ENCODE measurements around the gene AGAP1. TPM values are rescaled to one million over a fixed set of nuclear protein-coding genes. Genes with fewer than 3 reads are reported as not detected.

AGAP1 gene
- total RNA-seq, 1 donor from 2014 or later = 39.4 TPM

- Mint-ChIP-seq H3K27ac (ENCODE audit: unreplicated experiment) (no peak overlapping the region), H3K36me3 (ENCODE audit: low read depth, unreplicated experiment) (peaks cover 16% of the 10 kb centered on the region)
Measured at GRCh38 chr2:235908826-235909225, 415.0 kb downstream of the AGAP1 start.

DNA sequence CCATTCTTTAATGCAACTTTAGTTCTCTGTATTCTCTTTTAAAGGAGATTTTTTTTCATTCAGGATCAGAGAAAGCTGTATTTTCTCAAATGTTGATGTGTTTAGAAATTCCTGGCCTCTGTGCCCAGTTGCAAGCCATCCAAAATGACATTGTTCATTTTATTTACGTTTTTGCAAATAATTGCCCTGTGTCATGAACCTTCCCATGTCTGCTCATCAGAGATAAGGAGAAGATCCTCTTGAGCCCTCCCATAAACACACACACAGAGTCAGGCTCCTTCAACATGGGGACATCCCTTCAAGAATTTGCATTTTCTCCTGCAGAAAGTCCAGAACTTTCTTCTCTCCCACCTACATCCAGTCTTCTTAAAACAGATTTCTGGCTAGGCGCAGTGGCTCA lies 415.5 kb downstream of the AGAP1 start:
- no peak for DNase-seq (ENCODE audit: low read depth)
- no peak overlapping the region for H3K4me2 ChIP-seq (ENCODE audit: low read length)
- no peak overlapping the region for H3K4me3 Mint-ChIP-seq (ENCODE audit: unreplicated experiment)
- H4K20me1 ChIP-seq (ENCODE audit: insufficient read depth, low read length) = no peaks in the 10 kb centered on the region
- no peak overlapping the region for H3K27ac Mint-ChIP-seq (ENCODE audit: unreplicated experiment)
- H3K4me3 ChIP-seq (ENCODE audit: insufficient read depth, low read depth, low read length) = no peak overlapping the region
- no peak for FAIRE-seq
- no peak overlapping the region for H3K27ac ChIP-seq (ENCODE audit: low read depth, low read length)
- peaks cover 15% of the 10 kb centered on the region for H3K36me3 Mint-ChIP-seq (ENCODE audit: low read depth, unreplicated experiment)
- H2AFZ ChIP-seq (ENCODE audit: low read depth, low read length) = no peak overlapping the region
- no peak overlapping the region for H3K9ac ChIP-seq (ENCODE audit: low read length)
- H3K4me1 ChIP-seq (ENCODE audit: insufficient read depth, low read length) = no peaks in the 10 kb centered on the region
- H3K4me1 Mint-ChIP-seq (ENCODE audit: low read depth, unreplicated experiment) = no peaks in the 10 kb centered on the region
- no peaks in the 10 kb centered on the region for H3K9me3 Mint-ChIP-seq (ENCODE audit: unreplicated experiment)
- H3K79me2 ChIP-seq (ENCODE audit: insufficient read depth, low read length) = no peaks in the 10 kb centered on the region
- no peaks in the 10 kb centered on the region for H3K36me3 ChIP-seq (ENCODE audit: insufficient read depth, low read length)
- no peaks in the 10 kb centered on the region for H3K9me3 ChIP-seq (ENCODE audit: insufficient read depth, low read depth, low read length)
- no peaks in the 10 kb centered on the region for H3K27me3 Mint-ChIP-seq (ENCODE audit: low read depth, unreplicated experiment)
- TF ChIP-seq, protein P1, sequence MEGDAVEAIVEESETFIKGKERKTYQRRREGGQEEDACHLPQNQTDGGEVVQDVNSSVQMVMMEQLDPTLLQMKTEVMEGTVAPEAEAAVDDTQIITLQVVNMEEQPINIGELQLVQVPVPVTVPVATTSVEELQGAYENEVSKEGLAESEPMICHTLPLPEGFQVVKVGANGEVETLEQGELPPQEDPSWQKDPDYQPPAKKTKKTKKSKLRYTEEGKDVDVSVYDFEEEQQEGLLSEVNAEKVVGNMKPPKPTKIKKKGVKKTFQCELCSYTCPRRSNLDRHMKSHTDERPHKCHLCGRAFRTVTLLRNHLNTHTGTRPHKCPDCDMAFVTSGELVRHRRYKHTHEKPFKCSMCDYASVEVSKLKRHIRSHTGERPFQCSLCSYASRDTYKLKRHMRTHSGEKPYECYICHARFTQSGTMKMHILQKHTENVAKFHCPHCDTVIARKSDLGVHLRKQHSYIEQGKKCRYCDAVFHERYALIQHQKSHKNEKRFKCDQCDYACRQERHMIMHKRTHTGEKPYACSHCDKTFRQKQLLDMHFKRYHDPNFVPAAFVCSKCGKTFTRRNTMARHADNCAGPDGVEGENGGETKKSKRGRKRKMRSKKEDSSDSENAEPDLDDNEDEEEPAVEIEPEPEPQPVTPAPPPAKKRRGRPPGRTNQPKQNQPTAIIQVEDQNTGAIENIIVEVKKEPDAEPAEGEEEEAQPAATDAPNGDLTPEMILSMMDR (IDR thresholded peaks at IDR 0.05; ENCODE audit: insufficient read depth, low read depth, low read length) = no peak
- no peak for TF ChIP-seq EZH2 (IDR thresholded peaks at IDR 0.05; ENCODE audit: insufficient read depth, low read length)
- H3K27me3 ChIP-seq (ENCODE audit: insufficient read depth, low read length) = no peaks in the 10 kb centered on the region

More at GRCh38 chr2:235908826-235909225, 415.0 kb downstream of the AGAP1 start:
- no peaks in the 10 kb centered on the region for H3K36me3 ChIP-seq (ENCODE audit: insufficient read depth, low read length)
- TF ChIP-seq, protein P1 (IDR thresholded peaks at IDR 0.05; ENCODE audit: insufficient read depth, low read depth, low read length) = no peak
- no peak for TF ChIP-seq EZH2 (IDR thresholded peaks at IDR 0.05; ENCODE audit: insufficient read depth, low read length)
- no peak for FAIRE-seq
- no peaks in the 10 kb centered on the region for H3K27me3 Mint-ChIP-seq (ENCODE audit: low read depth, unreplicated experiment)
- H2AFZ ChIP-seq (ENCODE audit: low read depth, low read length) = no peak overlapping the region
- H3K9me3 Mint-ChIP-seq (ENCODE audit: unreplicated experiment) = no peaks in the 10 kb centered on the region
- no peak overlapping the region for H3K4me2 ChIP-seq (ENCODE audit: low read length)
- no peaks in the 10 kb centered on the region for H3K4me1 Mint-ChIP-seq (ENCODE audit: low read depth, unreplicated experiment)
- no peak overlapping the region for H3K9ac ChIP-seq (ENCODE audit: low read length)
- no peak overlapping the region for H3K27ac ChIP-seq (ENCODE audit: low read depth, low read length)
- no peak overlapping the region for H3K4me3 ChIP-seq (ENCODE audit: insufficient read depth, low read depth, low read length)
- no peaks in the 10 kb centered on the region for H3K4me1 ChIP-seq (ENCODE audit: insufficient read depth, low read length)
- H4K20me1 ChIP-seq (ENCODE audit: insufficient read depth, low read length) = no peaks in the 10 kb centered on the region
- no peak overlapping the region for H3K4me3 Mint-ChIP-seq (ENCODE audit: unreplicated experiment)
- DNase-seq (ENCODE audit: low read depth) = no peak
- no peaks in the 10 kb centered on the region for H3K27me3 ChIP-seq (ENCODE audit: insufficient read depth, low read length)
- H3K9me3 ChIP-seq (ENCODE audit: insufficient read depth, low read depth, low read length) = no peaks in the 10 kb centered on the region
- no peaks in the 10 kb centered on the region for H3K79me2 ChIP-seq (ENCODE audit: insufficient read depth, low read length)

GRCh38 chr2:235910067-235910466 lies 416.2 kb downstream of the AGAP1 start:
- no peak overlapping the region for H3K4me3 ChIP-seq (ENCODE audit: insufficient read depth, low read depth, low read length)
- H4K20me1 ChIP-seq (ENCODE audit: insufficient read depth, low read length) = no peaks in the 10 kb centered on the region
- no peak overlapping the region for H2AFZ ChIP-seq (ENCODE audit: low read depth, low read length)
- H3K27ac ChIP-seq (ENCODE audit: low read depth, low read length) = no peak overlapping the region
- peaks cover 18% of the 10 kb centered on the region for H3K36me3 Mint-ChIP-seq (ENCODE audit: low read depth, unreplicated experiment)
- H3K27me3 ChIP-seq (ENCODE audit: insufficient read depth, low read length) = no peaks in the 10 kb centered on the region
- H3K9me3 ChIP-seq (ENCODE audit: insufficient read depth, low read depth, low read length) = no peaks in the 10 kb centered on the region
- H3K9ac ChIP-seq (ENCODE audit: low read length) = no peak overlapping the region
- no peaks in the 10 kb centered on the region for H3K27me3 Mint-ChIP-seq (ENCODE audit: low read depth, unreplicated experiment)
- H3K4me3 Mint-ChIP-seq (ENCODE audit: unreplicated experiment) = no peak overlapping the region
- H3K9me3 Mint-ChIP-seq (ENCODE audit: unreplicated experiment) = no peaks in the 10 kb centered on the region
- H3K79me2 ChIP-seq (ENCODE audit: insufficient read depth, low read length) = no peaks in the 10 kb centered on the region
- no peak for FAIRE-seq
- H3K4me2 ChIP-seq (ENCODE audit: low read length) = no peak overlapping the region
- no peaks in the 10 kb centered on the region for H3K36me3 ChIP-seq (ENCODE audit: insufficient read depth, low read length)
- TF ChIP-seq EZH2 (IDR thresholded peaks at IDR 0.05; ENCODE audit: insufficient read depth, low read length) = no peak
- TF ChIP-seq, protein P1 (IDR thresholded peaks at IDR 0.05; ENCODE audit: insufficient read depth, low read depth, low read length) = no peak
- DNase-seq (ENCODE audit: low read depth) = no peak
- H3K4me1 ChIP-seq (ENCODE audit: insufficient read depth, low read length) = no peaks in the 10 kb centered on the region
- H3K4me1 Mint-ChIP-seq (ENCODE audit: low read depth, unreplicated experiment) = no peaks in the 10 kb centered on the region
- H3K27ac Mint-ChIP-seq (ENCODE audit: unreplicated experiment) = no peak overlapping the region
